NCI-H146 treated with DMSO at 0.1 percent for 48 hours (cell line): ENCODE measurements around the gene IQSEC3.
"Not testable (repeated sequence)": the region's sequence is repeated elsewhere in the genome, so short reads cannot be mapped to it uniquely, and the experiment has no call there.

Source experiments
- DNase-seq: peaks from one replicate; lab custom pipeline; 2025; ENCODE audit not compliant: unreplicated experiment; lab: John Stamatoyannopoulos, UW

IQSEC3 gene

DNA sequence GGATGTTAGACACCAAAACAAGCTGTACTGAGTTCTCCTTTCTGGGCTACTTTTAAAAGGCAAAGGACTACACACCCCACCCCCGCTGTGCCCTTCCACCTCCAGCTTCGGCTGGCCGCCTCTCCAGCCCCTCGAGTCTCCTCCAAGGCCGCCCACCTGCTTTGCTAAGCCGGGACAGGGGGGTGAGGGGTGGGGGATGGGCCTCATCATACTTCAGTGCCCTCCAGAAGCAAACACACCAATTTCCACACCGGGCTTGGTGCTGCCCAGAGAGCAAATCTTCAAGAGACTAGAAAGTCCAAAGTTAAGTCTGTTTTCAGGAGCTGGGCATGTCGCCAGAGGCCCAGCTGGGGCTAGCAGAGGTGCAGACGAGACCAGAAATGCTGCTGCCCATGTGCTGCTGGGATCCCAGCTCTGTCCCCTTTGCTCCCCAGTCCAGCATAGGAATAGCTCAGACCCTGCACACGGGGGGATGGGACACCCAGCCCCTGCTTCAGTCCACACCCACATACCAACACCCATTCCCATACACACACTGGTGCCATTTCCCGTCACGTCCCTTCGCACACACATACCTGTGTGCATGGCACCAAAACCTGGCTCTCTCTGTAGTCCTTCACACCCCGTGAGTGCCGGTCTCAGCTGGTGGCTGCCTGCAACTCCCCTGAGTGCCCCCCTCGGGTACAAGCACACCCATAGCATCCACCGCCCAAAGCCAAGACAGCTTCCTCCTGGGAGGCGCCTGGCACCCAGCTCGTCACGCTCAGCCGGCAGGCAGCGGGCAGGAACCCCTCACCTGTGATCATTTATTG, 146.4 kb downstream of the IQSEC3 start:
- no peak for DNase-seq

DNA sequence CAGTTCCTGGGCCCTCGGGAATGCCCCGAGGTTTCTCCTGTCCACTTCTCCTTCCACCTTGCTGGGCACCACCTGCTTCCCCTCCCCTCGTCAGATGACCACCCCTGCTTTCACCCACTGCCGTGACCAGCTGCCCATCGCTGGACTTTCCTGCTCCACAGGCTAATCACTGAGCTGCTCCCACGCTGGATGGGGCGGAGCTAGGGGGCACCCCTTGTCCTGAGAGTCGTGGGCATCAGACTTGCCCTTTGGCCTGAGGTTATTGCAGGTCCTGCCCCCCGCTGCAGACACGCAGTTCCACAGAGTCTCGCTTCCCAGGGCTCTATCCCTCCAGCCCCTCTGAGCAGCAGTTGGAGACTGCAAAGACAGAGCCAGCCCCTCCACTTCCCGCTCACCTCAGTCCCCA, 147.0 kb downstream of the IQSEC3 start:
- DNase-seq, result no peak

DNA sequence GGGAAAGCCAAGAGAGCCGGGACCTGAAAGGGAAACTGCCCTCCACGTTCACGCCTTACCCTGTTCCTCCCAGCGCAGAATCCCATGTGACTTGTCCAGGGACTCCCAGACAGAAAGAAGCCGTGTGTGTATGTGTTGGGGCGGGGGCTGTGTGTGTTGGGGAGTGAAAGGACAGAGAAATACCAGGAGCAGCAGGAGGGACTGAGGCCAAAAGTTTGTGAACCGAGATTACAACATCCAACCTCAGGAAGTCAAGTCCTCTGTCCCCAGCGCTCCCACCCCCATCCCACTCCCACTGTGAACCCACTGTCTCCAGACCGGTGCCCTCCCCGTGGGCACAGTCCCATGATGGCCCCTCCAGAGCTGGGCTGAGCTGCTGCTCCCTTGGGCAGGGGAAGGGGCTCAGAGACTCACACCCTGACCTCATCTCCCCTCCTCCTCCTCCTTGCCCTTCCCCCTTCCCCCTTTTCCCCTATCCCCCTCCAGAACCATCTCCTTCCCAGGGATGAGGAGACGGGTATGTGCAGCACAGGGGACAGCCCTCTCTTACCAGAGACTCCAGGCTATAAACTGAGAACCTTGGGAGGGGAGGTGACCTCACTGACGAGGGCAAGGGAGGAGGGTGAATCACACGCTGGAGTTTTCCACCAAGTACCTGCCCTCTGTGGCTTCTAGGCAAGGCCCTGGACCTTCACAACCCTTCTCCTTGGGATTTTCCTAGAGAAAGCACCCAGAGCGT, 147.6 kb downstream of the IQSEC3 start, which contains the start of gene SLC6A12:
Gene SLC6A12, minus strand, starts transcription at position 155 of the 739 bp plus-strand sequence. CDS start 4,171 bp downstream, outside the sequence.
- no peak for DNase-seq

DNA sequence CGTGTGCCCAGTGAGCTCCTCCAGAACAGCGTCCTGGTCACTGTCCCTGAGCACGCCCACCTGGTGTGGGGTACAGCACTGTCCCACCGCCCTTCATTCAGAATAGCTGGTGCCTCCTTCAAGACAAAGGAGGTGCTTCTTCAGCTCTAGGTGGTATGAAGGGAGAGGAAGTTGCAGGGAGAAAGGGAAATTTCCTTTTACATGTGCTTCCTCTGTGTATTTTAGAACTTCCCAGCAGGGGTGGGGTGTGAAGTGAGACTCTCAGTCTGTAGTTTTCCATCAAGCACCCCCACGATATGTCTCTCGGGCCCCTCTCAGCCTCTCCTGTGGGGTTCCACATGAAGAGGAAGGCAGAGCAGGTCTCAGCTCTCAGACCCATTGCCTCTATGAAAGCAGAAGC, 148.5 kb downstream of the IQSEC3 start:
- no peak for DNase-seq

DNA sequence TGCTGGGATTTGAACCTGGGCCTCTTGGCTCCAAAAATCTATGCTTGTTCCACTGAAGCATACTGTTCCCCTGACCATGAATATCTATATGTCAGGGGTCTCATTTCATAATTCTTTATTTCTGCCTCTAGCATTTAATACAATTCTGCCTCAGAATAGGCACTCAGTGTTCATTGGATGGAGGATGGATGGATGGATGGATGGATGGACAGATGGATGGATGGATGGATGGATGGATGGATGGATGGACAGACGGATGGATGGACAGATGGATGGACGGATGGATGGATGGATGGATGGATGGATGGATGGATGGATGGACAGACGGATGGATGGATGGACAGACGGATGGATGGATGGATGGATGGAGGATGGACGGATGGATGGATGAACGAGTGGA, 150.5 kb downstream of the IQSEC3 start:
- not testable (repeated sequence) for DNase-seq

DNA sequence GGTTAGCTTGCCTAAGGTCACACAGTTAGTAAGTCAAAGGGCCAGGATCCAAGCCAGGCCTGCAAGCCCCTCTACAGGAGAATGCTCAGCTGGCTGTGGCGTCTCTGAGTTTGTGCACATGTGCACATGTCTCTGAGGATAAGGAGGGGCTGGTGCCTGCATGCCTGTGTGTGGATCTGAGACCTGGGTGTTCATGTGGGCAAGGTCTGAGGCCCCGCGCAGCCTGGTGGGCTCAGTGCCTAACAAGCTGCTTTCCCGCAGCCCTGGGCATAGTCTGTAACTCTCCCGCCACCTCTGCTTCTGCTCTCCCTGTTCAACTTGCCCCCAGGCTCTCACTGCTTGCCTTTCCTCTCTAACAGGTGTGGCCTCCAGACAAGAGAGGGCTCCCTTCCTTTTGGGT, 151.7 kb downstream of the IQSEC3 start:
- DNase-seq, result no peak

DNA sequence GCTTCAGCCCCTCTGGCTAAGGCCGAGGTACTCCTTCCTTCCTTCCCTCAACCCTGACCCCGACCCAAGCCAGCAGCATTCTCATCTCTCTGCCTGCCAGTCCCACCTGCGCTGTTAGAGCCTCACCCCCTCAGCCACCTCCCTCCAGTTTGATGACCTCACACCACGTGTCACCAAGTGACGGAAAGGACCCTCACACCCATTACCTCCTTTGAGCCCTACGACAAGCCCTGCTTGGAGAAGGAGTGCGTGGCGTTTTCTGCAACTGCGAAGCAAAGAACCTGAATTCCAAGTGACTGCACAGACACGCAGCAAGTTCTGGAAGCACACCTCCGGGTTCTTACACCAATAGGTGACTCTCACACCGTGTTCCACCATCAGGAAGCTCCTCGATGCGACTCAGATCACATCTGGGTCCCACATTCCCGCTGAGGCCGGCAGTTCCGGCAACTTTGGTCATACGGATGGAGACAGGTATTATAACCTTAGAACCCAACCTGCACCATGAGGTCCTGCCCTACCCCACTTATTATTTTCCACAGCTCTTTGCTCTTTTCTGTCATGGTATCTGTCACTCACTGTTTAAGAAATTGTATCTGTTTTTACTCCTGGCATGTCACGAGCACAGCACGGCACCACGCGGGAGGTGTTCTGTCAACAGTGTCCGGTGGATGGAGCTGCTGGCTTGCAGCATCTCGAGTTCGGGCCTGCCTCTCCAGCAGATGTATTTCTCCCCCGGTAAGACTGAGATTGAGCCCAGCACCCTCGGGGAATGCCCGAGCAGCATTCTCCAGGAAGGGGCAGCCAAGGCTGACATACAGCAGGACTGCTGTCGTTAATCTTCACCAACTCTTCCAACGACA, 152.4 kb downstream of the IQSEC3 start:
- no peak for DNase-seq

DNA sequence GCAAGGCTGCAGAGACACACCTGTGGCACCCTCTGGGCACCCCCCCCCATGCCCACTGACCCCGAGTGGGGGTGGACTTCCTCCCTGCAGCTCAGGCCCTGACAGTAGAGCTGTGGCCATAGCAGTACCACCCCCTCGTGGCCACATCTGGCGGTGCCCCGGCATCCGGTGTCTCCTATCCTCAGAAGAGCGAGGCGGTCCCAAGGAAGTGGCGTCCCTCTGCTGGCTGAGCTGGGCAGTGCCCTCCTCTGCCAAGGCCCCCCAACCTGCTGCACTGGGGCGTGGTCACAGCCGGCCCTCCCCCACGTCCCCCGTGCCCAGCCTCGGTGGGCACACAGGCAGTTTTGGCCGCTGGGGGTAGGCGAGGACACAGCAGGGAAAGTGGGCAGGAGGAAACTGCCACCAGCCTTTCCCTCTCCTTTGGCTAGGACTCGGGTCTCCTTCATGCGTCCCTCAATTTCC, 153.4 kb downstream of the IQSEC3 start:
- DNase-seq, result peak; percentile 53

DNA sequence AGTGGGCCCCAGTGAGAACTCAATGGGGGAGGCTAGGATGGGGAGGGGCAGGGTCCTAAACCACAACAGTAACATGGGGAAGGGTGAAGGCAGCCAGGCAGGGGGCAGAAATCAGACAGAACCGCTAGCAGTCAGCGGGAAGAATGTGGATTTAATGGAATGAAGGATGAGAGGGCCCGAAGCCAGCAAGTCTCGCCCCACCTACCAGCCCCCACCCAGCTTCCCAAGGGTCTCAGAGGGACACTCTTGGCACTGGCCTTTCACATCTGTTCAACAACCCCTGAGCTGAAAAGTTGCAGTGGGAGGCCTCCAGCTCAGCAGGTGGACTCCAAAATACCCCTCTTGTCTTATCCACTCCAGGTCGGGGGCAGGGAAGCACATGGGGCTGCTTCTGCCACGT, 153.9 kb downstream of the IQSEC3 start:
- DNase-seq, result no peak

DNA sequence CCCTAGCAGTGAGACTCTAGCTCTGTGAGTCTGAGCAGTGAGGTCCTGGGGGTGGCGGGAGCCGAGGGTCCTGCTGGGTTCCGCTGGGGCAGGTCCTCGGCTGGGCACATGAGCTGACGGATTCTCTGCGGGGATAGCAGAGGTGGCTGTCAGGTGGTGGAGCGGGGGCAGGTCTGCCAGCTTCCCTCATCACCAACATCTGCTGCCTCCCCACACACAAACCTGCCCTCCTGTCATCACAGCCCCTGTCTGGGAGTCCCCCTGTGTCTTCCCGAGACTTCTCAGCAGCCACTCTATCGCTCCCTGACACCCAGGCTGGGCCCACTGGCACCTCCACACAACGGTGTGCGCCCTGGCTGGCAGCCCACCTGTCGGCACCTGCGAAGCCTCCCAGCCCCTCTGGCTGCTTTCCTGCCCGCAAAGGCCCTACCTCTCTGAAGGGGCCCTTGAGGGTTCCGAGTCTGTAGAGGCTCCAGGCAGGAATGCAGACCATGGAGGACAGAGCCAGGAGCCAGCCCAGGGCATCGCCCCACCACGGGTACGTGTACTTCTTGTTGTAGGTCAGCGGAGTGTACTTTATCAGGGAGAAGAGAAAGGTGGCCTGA, 154.5 kb downstream of the IQSEC3 start:
- DNase-seq, result no peak

DNA sequence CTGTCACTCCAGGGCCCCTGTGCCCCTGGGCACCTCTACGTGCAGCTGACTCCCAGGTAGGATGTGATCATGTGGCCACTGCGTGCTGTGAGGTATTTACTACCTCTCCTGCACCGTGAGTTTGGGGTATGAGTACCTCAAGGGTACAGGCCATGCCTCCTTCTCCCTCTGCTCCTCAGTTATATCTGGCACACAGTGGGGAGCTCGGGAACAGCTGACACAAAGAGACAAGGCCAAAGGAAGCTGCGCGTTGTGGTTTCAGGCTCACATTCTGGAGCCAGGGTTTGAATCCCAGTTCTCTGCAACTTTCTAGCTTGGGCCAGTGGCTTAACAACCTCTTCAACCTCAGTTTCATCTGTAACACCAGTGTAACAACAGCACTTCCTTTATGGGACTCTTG, 155.2 kb downstream of the IQSEC3 start:
- DNase-seq, result no peak

DNA sequence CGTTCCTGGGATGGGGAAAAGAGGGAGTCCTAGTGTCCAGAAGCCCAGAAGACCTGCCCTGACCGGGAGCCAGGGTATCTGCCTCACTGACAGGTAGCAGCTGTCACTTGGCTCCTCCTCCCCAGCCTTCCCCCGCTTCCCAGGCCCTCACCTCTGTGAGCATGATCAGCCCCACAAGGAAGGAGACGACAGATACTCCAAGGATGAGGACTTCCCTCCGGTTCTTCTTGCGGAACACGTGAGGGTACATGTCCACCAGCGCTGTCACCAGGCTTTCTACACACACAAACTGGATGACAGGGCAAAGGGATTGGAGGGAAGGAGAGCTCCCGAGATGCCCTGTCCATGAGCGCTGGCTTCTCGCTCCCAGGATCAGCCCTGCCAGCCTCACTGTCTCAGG, 157.3 kb downstream of the IQSEC3 start:
- DNase-seq, result no peak

DNA sequence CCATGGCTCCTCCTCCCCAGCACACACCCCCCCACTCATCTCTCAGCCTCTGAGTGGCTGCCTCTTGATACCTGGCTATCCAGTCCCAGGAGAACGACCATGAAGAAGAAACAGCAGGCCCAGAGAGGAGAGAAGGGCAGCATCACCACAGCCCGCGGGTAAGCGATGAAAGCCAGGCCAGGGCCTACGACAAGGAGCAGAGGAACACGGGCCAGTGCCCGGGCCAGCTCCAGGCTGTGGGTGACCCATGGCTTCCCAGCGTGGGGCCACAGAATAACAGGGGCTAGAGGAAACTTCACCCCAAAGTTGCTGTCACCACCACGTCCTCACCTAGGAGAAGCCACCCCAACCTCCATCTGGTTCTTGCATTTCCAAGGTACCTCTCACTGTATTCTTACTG, 157.8 kb downstream of the IQSEC3 start:
- no peak for DNase-seq

DNA sequence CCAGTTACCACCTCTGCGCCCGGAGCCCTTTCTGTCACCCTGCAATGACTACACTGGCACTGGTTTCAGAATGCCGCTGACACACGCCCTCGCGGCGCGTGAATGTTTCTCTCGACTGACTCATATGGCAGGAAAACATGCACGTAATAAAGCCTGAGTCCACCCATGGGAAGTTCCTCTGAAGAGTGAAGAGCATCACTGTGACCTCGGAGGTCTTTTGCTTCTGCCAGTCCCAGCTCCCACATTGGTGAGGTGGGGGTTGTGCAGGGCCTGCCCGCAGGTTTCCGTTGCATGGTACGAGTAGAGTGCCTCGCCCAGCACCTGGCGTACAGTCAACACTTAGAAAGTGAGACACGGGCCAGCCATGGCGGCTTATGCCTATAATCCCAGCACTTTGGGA, 158.4 kb downstream of the IQSEC3 start:
- DNase-seq, result no peak

DNA sequence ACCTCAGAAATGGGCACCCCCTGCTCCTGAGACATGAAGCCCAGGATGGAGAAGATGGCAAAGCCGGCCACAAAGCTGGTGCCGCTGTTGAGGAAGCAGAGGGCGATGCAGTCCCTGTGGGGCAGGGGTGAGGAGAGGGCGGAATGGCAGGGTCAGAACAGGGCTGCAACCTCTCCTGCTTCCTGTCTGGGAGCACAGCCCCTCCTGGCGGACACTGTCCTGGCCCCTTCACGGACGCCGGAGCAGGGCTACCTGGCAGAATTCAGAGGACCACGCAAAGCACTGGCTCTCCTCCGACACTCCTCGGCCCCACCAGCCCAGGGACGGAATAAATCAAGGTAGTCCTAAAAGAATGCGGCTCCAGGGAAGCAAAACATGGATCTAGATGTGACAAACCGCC, 159.8 kb downstream of the IQSEC3 start:
- DNase-seq, result no peak

DNA sequence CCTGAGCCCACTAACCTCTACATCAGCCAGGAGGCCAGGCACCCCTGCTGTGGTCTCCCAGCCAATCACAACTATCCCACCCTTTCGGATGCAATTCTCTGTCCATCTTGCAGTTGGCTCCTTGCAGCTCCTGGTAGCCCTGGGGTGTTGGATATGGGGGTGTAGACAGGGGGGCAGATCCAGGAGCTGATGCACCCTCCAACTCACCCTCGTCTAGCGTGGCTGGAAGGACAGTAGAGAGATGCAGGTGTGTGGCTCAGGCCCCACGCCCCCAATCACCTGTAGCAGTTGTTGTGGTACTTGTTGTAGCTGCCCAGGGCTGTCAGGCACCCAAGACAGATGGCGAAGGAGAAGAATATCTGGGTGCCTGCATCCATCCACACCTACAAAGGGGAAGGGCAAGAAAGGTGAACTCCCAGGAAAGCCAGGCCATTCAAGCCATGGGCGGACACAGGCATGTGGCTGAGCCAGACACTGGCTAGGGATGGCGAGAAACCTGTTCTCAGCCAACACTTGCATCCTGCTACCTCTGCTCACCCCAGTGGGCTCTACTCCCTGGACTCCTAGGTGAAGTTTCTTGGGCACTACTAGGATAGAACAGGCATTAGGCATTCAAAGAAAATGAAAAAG, 160.8 kb downstream of the IQSEC3 start:
- no peak for DNase-seq
